ENCODE data around the gene IP6K2.

Gene IP6K2

DNA sequence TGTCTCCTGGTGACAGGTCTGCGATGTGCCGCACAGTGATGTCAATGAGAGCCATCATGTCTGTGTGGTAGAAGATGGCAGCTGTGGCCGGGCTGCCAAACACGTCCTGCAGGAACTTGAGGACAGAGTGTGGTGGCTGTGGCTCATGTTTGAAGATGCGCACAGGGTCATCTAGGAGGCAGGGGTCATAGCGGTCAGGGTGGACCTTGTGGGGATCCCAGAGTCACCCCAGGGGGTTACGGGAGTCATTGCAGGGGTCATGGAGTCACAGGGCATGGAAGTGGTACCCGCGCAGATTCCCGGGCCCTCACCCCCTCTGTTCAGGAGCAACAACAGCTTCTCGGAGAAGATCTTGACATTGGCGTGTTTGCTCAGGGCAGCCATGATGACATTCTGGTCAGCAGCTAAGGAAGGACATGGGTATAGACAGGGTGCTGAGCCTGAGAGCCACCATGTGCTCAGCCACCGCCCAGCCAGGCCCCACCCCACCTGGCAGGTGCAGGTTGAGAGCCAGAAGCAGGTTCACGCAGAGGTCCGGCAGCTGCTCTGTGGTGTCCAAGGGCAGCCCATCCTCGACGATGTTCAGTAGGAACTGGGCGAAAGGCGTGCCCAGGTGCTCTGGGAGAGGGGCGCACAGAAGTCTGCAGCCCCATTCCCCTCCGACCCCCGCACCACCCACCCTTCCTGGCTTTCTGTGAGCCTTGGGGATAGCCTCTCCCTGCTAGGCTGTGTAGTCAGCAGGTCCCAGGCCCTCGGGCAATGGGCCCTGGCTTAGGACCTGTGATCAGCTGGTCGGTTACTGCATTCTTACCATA is 38.2 kb downstream of the IP6K2 start:
- ATAC-seq: no peak
- Mint-ChIP-seq H3K4me3 (no peak overlapping the region), H3K27me3 (no peaks in the 10 kb centered on the region), H3K9me3 (no peaks in the 10 kb centered on the region), H3K4me1 (peaks cover 5% of the 10 kb centered on the region), H3K27ac (no peak overlapping the region), H3K36me3 (ENCODE audit: low read depth) (peaks cover 33% of the 10 kb centered on the region)
- DNase-seq: no peak

DNA sequence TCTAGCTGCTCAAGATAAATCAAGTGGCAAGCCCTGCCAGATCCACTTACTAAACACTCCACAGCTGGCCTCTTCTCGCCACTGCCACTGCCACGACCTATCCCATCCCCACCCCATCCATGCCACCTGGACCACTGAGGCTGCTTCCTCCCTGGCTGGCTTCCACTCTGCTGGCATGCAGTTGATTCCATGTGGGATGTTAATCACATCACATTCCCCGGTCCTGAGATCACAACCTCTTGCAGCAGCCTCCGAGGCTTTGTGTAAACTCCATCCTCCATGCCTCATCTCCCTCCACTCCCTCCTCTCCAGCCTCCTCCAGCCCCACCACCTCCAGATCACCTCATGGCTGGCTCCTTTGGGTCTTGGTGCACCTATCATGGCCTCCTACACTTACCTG is 39.0 kb downstream of the IP6K2 start:
- no peaks in the 10 kb centered on the region for H3K9me3 Mint-ChIP-seq

DNA sequence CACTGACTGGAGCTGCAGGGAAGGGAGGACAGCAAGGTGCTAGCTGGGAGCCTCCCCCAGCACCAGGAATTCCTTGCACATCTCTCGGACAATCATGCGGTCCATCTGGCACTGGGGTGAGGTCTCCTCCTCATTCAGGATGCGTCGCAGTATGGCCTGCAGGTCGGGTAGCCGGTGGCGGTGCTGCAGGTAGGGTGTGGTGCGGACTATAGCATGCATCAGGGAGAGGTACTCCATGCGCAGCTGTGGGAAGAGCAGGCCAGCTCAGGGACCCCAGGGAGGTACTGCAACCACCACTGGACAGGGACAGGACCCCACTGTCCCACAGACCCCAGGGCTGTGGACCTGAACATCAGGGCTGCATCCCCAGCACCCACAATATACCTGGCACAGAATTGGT is 42.5 kb downstream of the IP6K2 start:
- no peak overlapping the region for H3K27ac Mint-ChIP-seq
- H3K36me3 Mint-ChIP-seq (ENCODE audit: low read depth): peaks cover 29% of the 10 kb centered on the region

More for the DNA sequence above, 39.0 kb downstream of the IP6K2 start:
- H3K4me3 Mint-ChIP-seq: no peak overlapping the region
- H3K36me3 Mint-ChIP-seq (ENCODE audit: low read depth): peaks cover 35% of the 10 kb centered on the region
- DNase-seq (no peak), ATAC-seq (no peak)
- no peaks in the 10 kb centered on the region for H3K27me3 Mint-ChIP-seq
- H3K4me1 Mint-ChIP-seq: peaks cover 3% of the 10 kb centered on the region
- H3K27ac Mint-ChIP-seq: no peak overlapping the region

DNA sequence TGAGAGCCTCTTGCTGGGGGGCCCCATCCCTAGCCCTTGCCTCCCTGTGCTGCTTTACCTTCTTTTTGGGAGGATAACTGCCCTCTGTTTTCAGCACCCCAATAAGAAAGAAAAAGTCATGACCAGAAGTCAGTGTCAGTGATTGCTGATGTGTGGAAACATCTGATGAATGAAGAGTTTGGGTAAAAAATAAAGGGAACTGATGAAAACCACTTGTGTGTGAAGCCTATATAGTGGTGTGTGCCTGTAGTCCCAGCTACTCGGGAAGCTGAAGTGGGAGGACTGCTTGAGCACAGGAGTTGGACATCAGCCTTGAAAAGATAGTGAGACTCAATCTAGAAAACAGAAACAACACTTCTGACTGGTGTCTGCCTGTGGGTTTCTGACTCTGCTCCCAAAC is 44.5 kb downstream of the IP6K2 start:
- DNase-seq (no peak), ATAC-seq (no peak)
- no peak overlapping the region for H3K27ac Mint-ChIP-seq
- peaks cover 27% of the 10 kb centered on the region for H3K36me3 Mint-ChIP-seq (ENCODE audit: low read depth)
- H3K4me1 Mint-ChIP-seq: peaks cover 3% of the 10 kb centered on the region
- no peaks in the 10 kb centered on the region for H3K9me3 Mint-ChIP-seq
- H3K4me3 Mint-ChIP-seq: no peak overlapping the region
- H3K27me3 Mint-ChIP-seq: no peaks in the 10 kb centered on the region

More for the DNA sequence above, 42.5 kb downstream of the IP6K2 start:
- H3K9me3 Mint-ChIP-seq: no peaks in the 10 kb centered on the region
- ATAC-seq (no peak), DNase-seq (no peak)
- peaks cover 3% of the 10 kb centered on the region for H3K4me1 Mint-ChIP-seq
- H3K4me3 Mint-ChIP-seq: no peak overlapping the region
- H3K27me3 Mint-ChIP-seq: no peaks in the 10 kb centered on the region

DNA sequence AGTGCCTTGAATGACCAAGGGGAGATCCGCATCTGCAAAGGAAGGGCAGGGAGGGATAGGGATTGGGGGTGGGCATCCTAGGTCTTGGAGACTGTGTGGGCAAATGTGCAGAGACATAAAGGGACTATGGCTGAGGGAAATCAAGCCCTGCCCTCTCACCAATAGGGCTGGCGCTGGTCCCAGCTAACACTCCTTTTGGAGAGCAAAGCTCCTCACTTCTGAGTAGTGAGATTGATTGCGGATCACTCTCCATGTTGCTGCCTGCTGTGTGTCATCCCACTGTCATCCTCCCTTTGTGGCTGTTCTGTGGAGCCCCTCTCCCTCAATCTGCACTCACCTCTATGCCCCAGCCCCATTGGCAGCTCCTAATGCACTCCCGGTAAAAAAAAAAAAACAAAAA is 52.1 kb downstream of the IP6K2 start:
- no peak for ATAC-seq
- H3K4me3 Mint-ChIP-seq: no peak overlapping the region
- peaks cover 22% of the 10 kb centered on the region for H3K27me3 Mint-ChIP-seq
- H3K27ac Mint-ChIP-seq: no peak overlapping the region
- no peak for DNase-seq
- no peaks in the 10 kb centered on the region for H3K9me3 Mint-ChIP-seq
- peaks cover 18% of the 10 kb centered on the region for H3K4me1 Mint-ChIP-seq
- peaks cover 9% of the 10 kb centered on the region for H3K36me3 Mint-ChIP-seq (ENCODE audit: low read depth)

DNA sequence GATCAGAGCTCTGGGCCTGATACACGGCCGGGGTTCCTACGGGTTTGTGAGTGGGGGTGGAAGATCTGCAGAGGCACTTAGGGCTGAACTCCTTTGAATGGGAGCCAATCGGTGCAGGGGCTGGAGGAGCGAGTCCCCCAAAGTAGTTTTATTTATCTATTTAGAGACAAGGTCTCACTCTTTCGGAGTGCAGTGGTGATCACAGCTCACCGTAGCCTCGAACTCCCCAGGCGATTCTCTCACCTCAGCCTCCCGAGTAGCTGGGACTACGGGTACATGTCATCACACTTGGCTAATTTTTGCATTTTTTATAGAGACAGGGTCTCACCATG is 52.7 kb downstream of the IP6K2 start:
- peaks cover 25% of the 10 kb centered on the region for H3K27me3 Mint-ChIP-seq
- peak overlapping the region; percentile 83 for H3K27ac Mint-ChIP-seq
- H3K9me3 Mint-ChIP-seq: no peaks in the 10 kb centered on the region
- H3K4me1 Mint-ChIP-seq: peaks cover 18% of the 10 kb centered on the region
- H3K4me3 Mint-ChIP-seq: peak overlapping the region; percentile 85
- H3K36me3 Mint-ChIP-seq (ENCODE audit: low read depth): peaks cover 7% of the 10 kb centered on the region
- ATAC-seq (no peak), DNase-seq (no peak)

DNA sequence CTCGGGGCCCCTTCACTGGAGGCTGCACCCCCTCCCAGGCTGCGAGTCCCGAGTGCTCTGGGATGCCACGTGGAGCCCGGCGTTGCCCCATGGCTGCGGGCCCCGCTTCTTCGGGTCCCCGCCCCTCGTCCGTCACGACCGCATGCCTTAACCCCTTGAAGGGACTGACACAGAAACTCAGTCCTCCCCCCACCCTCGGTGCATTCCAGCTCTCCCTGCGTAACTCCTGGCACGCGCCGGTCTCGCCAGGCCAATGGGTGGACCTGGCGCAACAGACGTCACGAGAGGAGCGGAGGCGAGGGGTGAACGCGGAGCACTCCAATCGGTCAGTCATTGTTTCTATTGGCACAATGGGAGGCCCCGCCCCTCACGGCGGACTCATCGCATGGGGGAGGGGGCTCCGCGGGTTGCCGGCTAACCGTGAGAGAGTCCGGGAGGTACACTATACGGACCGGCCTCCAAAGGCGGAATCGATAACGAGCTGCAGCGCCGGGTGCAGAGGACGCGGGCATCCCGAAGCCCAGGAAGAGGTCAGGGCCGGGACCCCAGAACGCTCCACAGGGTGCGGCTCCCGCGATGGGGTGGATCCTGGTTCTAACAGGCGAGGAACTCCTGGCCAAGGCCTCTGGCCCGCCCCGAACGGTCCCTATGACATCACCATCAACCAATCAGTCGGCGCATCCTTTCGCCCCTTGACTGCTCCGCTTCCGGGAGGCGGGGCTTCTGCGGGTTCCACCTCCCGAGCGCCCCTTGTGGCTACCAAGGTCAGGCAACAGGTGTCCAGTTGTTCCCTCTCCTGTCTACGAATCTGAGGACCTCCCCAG is 53.3 kb downstream of the IP6K2 start:
- Mint-ChIP-seq H3K27ac (peak overlapping the region; percentile 83), H3K27me3 (peaks cover 30% of the 10 kb centered on the region), H3K4me1 (peaks cover 18% of the 10 kb centered on the region), H3K9me3 (no peaks in the 10 kb centered on the region), H3K36me3 (ENCODE audit: low read depth) (peaks cover 7% of the 10 kb centered on the region), H3K4me3 (peak overlapping the region; percentile 85)
- ATAC-seq: peak; percentile 92
- DNase-seq: peak; percentile 95

DNA sequence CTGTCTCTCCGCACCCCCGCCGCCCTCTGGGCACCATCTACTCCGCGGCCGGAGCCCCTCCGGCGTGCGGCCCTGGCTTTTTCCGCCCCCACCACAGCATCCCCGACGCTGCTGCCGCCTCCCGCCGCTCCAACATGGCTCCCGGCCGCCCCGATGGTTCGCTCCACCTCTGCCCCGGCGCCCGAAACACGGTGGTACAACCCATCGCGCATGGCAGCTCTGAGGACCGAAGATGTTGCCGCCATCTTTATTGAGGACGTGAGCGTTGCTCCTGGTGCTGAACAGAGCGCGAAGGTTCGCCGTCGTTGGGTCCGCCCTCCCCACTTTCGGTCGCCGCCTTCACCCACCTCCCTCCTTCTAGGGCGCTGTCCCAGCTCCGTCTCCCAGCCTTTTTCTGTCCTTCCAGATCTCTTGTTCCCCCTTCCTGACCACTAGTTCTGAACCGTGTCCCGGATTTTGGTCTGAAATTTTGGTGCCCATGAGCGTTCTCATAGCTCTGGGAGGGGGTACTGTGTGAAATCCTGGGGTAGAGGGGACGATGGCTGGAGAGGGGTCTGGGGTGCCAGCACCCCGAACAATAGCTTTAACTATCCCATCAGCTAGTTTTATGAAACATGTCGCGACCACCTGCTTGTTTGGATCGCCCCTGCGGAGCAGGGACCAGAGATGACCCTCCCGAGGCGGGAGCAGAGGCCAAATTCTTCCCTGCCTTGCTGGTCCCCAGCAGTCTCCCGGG is 54.1 kb downstream of the IP6K2 start, which contains the start of gene CELSR3:
Gene CELSR3, minus strand, starts transcription at position 134 of the 736 bp plus-strand sequence. CDS start 252 bp downstream, outside the sequence.
- no peaks in the 10 kb centered on the region for H3K9me3 Mint-ChIP-seq
- H3K27me3 Mint-ChIP-seq: peaks cover 30% of the 10 kb centered on the region
- peaks cover 3% of the 10 kb centered on the region for H3K36me3 Mint-ChIP-seq (ENCODE audit: low read depth)

DNA sequence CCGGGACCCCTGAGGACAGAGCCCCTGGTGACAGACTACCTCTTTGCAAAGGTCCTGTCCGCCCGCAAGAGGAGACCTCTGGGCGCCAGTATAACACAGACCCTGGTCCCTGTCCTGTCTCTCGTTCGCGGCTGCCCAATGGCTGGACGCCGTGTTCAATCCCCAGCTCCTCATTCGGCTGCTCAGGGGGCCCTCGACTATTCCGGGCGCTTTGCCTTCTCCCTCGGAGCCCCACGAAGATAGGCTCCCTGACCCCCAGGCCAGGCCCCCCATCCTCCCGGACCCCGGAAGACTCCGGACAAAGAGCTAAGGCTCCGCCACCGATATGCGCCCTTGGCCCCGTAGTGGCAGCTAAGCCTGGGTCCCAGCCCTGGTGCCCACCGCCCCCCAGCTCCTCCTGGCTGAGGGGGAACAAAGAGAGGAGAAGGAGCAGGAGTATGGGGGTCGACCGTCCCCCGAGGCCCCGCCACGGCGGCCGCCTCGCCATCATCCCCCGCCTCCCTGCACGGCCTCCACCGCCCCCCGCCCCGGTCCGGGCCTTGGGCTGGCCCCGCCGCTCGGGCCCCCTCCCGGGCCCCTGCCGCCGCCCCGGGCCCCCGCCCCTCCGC is 54.8 kb downstream of the IP6K2 start:
- Mint-ChIP-seq H3K36me3 (ENCODE audit: low read depth) (peaks cover 3% of the 10 kb centered on the region), H3K27me3 (peaks cover 30% of the 10 kb centered on the region), H3K27ac (no peak overlapping the region), H3K4me3 (peak overlapping the region; percentile 54), H3K9me3 (no peaks in the 10 kb centered on the region), H3K4me1 (peaks cover 23% of the 10 kb centered on the region)
- no peak for ATAC-seq
- no peak for DNase-seq

More for the DNA sequence above, 54.1 kb downstream of the IP6K2 start, which contains the start of gene CELSR3:
- peak; percentile 29 for ATAC-seq
- peak within 1 kb of the TSS; percentile 83 for H3K27ac Mint-ChIP-seq
- peaks cover 18% of the 10 kb centered on the region for H3K4me1 Mint-ChIP-seq
- DNase-seq: peak; percentile 68
- H3K4me3 Mint-ChIP-seq: peak within 1 kb of the TSS; percentile 85

DNA sequence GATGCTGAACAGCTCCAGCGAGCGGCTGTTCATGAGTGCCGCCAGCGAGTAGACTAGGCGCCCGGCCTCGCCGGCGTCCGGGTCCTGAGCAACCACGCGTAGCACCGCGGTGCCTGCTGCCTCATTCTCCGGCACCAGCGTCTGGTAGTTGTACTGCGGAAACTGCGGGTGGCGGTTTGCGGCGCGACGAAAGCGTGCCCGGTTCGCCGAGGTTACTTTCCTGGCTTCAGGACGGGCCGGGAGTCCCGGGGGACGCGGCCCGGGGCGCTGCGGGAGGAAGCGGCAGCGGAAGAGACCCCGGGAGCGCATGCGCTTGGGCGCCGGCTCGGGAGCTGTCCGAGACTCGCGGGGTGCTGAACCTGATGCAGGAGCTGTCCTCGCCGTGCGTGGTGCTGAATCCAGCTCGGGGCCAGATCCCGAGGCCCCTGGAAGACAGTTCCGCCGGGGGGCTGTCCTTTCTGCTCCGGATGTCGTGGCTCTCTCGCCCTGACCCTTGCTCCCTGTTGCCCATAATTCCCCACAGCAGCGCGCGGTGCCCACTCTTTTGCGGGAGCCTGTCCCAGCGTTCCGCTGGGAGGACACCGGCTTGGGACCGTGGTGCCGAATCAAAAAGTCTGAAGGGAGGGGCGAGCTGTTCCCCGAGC is 55.4 kb downstream of the IP6K2 start:
- Mint-ChIP-seq H3K4me3 (peak overlapping the region; percentile 54), H3K9me3 (no peaks in the 10 kb centered on the region), H3K27ac (no peak overlapping the region), H3K4me1 (peaks cover 28% of the 10 kb centered on the region), H3K36me3 (ENCODE audit: low read depth) (peaks cover 3% of the 10 kb centered on the region), H3K27me3 (peaks cover 30% of the 10 kb centered on the region)
- peak; percentile 79 for DNase-seq
- no peak for ATAC-seq

DNA sequence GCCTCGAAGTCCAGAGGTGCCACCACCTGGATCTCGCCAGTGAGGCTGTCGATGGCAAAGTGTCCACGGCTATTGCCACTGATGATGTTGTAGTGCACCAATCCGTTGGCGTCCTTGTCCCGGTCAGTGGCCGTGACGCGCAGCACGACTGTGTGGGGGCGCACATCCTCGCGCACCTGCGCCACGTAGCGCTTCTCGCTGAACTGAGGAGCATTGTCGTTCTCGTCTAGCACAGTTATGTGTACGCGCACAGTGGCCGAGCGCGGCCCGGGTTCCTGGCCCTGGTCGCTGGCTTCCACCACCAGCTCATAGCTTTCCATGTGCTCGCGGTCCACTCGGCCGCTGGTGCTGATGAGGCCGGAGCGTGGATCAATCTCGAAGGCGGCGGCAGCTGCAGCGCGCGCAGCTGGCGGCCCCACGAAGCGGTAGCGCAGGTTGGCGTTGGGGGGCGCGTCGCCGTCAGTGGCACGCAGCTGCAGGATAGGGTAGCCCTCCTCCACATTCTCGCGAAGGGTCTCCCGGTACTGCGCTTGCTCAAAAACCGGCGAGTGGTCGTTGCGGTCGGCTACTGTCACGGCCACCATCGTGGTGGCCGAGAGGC is 56.1 kb downstream of the IP6K2 start:
- Mint-ChIP-seq H3K27me3 (peaks cover 30% of the 10 kb centered on the region), H3K4me1 (peaks cover 31% of the 10 kb centered on the region), H3K4me3 (no peak overlapping the region), H3K36me3 (ENCODE audit: low read depth) (peaks cover 3% of the 10 kb centered on the region), H3K27ac (no peak overlapping the region), H3K9me3 (no peaks in the 10 kb centered on the region)
- DNase-seq: no peak
- ATAC-seq: no peak

DNA sequence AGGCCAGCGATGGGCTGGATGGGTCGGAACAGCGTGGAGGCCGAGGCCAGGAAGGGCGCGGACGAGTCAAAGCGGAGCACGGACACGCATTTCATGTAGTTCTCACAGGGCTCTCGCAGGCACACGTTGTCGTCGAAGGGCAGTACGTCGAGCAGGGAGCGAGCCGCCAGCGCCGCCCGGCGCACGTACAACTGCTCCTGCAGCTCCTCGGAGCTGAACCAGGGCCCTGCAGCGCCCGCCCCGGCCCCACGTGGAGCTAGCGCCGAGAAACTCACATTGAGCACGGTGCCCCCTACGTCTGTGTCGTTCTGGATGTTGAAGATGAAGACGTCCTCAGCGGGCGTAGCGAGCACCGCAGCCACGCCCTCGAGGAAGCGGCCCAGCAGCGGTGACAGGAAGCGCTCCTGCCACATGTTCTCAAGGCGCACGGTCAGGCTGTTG is 60.2 kb downstream of the IP6K2 start:
- peak; percentile 40 for DNase-seq

DNA sequence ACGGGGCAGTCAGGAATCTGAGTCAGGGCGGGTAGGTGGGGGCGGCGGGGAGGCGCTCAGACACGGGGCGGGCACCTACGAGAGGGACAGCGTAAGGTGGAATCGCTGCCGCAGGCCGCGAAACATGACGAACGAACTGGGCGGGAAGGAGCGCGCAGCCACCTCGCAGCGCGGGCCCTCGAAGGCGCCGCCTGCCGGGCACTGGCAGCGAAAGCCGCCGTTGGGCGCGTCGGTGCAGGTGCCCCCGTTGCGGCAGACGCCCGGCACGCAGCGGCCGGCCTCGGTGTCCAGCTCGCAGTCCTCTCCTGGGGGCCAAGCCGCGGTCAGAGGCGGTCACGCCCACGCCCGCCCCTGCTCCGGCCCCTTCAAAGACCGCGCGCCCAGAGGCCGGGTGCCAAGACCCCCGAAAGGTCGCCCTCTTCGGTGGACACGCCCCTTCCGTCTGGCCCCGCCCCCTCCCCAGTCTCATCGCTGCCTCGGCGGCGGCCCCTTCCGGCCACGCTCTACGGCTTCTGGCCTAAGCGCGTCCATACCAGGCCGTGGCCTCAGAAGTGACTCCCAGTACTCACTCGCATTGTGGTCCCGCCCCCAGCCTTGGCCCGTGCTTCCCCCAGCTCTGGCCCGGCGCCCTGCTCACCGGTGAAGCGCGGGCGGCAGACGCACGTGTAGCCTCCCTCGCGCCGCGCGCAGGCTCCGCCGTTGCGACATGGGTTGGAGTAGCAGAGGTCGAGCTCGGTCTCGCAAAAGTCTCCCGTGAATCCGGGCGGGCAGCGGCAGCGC is 60.8 kb downstream of the IP6K2 start:
- H3K27ac Mint-ChIP-seq: peak overlapping the region; percentile 82
- H3K4me3 Mint-ChIP-seq: peak overlapping the region; percentile 77
- peaks cover 21% of the 10 kb centered on the region for H3K4me1 Mint-ChIP-seq
- ATAC-seq (peak; percentile 81), DNase-seq (peak; percentile 85)
- H3K27me3 Mint-ChIP-seq: peaks cover 13% of the 10 kb centered on the region
- H3K36me3 Mint-ChIP-seq (ENCODE audit: low read depth): peaks cover 3% of the 10 kb centered on the region
- H3K9me3 Mint-ChIP-seq: no peaks in the 10 kb centered on the region

More for the DNA sequence above, 60.2 kb downstream of the IP6K2 start:
- Mint-ChIP-seq H3K4me1 (peaks cover 24% of the 10 kb centered on the region), H3K9me3 (no peaks in the 10 kb centered on the region), H3K36me3 (ENCODE audit: low read depth) (peaks cover 3% of the 10 kb centered on the region), H3K27me3 (peaks cover 15% of the 10 kb centered on the region), H3K27ac (peak overlapping the region; percentile 75), H3K4me3 (peak overlapping the region; percentile 73)
- no peak for ATAC-seq

All from activated naive CD8-positive, alpha-beta T cell treated with anti-CD3 and anti-CD28 coated beads, Interleukin-2, amount 50 U/mL, for 24 hours (primary cell).